Right renal cortex interstitium (tissue), 3 donors: ENCODE data around the gene RER1. TPM values are rescaled to one million over a fixed set of nuclear protein-coding genes. Genes with fewer than 3 reads are reported as not detected.
A peak's percentile ranks its signal among the peaks of the same experiment; 100 is the strongest.

Experiments
- DNase-seq, 3 donors: peaks; one replicate each; pipeline ENCODE4 v3.0.0-alpha.2; 2013; ENCODE audit warnings: low read depth in 3 of 3, low spot score in 2 of 3
- polyA plus RNA-seq, 3 donors: library from polyadenylated mRNA; unstranded; fragments of 120-200 nt; gene quantifications; one replicate each; pipeline ENCODE4 v1.2.1, GENCODE V29; 2013; ENCODE audit not compliant: insufficient read length in 3 of 3

Gene RER1, protein sequence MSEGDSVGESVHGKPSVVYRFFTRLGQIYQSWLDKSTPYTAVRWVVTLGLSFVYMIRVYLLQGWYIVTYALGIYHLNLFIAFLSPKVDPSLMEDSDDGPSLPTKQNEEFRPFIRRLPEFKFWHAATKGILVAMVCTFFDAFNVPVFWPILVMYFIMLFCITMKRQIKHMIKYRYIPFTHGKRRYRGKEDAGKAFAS
- 100 to 1,000 TPM; 125 to 132 (median 127) TPM for polyA plus RNA-seq

GRCh38 chr1:2391041-2391930 lies at the start of gene RER1, which contains the start of gene MORN1:
TSS of gene RER1 (plus strand) at chr1:2391841. CDS start at chr1:2395791, 3,950 bp downstream.
TSS of gene MORN1 (minus strand) at chr1:2391554. CDS start at chr1:2391533, 21 bp downstream.
- DNase-seq, result peak; percentile 96 to 97 (median 96)

DNA sequence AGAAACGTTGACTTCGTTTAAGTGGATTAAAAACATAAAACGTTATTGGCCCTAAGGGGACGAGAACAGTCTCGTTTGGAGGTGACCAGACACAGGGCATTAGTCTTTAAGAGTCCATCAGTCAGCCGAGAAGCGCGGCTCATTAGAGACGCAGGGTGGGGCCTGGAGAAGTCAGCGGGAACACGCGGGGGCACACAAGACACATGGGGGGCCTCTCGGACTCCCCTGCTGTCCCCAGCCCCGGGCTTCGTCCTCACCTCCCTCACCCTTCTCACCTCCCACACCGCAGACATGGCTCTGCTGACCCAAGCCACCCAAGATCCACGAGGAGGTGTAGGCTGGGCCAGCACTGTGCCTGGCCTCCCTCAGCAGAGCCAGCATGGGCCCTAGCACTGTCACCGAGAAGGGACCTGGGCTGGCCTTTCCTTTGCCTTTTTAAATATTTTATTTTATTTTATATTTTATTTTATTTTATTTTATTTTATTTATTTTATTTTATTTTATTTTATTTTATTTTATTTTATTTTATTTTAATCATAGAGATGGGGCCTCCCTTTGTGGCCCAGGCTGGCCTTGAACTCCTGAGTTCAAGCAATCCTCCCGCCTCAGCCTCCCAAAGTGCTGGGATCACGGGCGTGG lies 49.1 kb upstream of the RER1 start:
- no peak for DNase-seq

DNA sequence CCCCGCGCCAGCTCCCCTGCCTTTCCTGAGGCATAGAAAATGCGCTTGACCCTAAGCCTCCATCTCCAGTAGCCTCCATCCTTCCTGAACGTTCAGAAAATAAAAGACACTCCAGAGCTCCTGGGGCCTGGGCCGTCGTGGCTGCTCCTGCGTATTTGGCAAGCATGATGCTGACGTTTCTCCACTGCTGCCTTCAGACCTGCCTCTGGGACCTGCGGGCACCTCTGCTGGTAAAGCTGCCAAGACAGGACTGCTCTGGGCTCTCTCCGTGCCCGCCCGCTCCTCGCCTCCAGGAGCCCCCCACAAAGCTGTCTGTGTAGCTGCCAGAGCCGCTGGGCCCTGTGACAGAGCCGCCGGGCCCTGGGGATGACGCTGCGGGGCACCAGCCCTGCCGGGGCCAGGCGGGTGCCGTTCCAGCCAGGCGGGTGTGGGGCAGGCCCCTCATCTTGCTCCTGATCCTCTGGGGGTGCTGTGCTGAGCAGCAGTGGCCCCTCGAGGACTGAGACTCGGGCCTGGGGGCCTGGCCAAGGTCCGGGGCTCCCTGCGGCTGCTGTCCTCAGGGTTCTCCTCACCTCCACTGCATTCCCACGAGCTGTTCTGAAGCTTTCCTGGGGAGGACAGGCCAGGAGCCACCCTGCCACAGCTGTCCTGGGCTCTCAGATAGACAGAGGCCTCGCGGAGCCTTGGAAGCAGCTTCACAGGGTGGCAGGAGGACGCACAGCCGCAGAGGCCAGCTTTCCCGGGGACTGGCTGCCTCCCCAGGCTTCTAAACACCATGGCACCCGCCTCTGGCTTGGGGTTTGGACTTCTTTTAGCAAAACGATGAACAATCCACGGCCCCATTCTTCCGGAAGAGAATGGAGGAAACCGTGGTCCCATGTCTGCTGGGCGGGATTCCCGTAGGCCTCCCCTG lies 48.4 kb upstream of the RER1 start:
- DNase-seq, result no peak

DNA sequence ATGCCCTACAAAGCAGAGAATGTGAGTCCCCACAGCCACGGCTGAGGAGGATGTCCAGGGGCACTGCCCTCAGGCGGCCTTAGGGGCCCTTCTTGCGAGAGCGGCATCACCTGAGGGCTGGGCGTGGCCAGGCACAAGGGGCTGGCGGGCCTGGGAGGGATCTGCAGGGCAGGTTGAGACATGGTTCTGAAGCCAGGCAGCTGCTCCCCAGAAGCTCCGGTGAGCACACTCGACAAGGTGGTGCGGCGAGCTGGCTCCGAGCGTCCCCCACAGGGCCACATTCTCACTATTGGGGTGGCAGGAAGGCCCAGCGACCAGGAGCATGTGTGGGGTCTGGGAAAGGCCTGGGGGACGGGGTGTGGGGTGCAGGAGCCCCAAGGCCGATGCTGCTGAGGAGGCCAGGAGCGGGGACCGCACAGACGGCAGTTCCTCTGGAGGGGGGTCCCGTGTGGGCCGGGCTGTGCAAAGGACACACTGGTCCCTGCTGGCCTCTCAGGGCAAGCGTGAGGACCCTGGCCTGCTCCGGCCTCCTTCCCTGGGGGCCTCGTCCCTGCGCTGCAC lies 47.4 kb upstream of the RER1 start:
- no peak for DNase-seq

- DNase-seq, result no peak
Observed at GRCh38 chr1:2344744-2345296, 46.8 kb upstream of the RER1 start.

- DNase-seq, result no peak
Observed at GRCh38 chr1:2345297-2346075, 46.2 kb upstream of the RER1 start.

GRCh38 chr1:2346691-2347408 lies 44.8 kb upstream of the RER1 start:
- DNase-seq, result no peak

- DNase-seq, result no peak
Observed at GRCh38 chr1:2347409-2347785, 44.2 kb upstream of the RER1 start.

- no peak for DNase-seq
Observed at GRCh38 chr1:2347896-2348295, 43.7 kb upstream of the RER1 start.

DNA sequence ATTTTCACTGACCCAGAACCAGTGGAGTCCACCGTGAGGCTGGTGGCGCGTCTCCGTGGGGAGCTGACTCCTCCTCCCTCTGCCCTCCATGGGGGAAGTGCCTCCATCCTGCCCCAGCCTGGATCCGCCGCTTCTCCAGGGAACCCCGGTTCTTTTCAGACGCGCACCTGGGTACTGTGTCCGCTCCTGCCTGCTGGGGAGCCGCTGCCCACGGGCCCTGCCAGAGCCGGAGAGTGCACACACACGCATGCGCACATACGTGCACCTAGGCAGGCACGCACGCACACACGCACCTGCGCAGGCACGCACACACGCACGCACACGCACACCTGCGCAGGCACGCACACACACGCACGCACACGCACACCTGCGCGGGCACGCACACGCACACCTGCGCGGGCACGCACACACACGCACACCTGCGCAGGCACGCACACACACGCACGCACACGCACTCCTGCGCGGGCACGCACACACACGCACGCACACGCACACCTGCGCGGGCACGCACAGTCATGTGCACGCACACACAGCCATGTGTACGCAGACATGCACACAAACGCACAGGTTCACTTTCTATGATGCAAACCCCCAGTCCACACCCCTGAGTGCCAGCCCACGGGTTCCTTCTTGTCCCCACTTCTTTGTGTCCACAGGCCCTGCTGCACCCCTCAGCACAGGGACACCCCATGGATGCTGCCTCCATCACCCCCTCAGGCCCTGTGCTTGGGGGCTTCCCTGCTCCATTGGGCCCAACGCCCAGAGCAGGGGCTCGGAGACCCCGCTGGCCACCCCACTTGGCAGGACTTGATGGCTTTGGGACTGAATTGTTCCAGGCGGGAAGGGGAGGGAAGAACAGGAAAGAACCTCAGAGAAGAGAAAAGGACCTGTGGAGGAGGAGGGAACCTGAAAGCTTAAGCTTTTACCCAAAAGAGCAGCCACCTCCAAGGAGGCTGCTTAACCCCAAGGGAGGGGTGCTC lies 43.0 kb upstream of the RER1 start:
- DNase-seq, result no peak

DNA sequence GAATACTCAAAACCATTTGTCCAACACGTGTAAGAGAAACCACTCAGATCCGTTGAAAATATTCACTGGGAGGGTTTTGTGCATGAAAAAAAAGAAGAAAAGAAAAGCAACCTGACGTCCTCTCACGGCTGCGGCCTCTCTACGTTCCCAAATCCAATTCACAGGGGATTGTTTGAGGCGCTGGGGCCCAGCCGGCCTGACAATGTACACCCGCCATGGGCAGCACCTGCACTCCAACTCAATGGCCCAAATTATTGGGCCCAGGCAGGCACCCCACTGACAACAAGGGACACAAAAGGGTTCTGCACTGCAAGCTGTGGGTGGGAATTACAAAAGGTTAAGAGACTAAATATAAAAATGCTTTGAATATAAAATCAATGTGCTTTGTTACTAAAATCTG lies 41.8 kb upstream of the RER1 start:
- DNase-seq, result no peak

DNA sequence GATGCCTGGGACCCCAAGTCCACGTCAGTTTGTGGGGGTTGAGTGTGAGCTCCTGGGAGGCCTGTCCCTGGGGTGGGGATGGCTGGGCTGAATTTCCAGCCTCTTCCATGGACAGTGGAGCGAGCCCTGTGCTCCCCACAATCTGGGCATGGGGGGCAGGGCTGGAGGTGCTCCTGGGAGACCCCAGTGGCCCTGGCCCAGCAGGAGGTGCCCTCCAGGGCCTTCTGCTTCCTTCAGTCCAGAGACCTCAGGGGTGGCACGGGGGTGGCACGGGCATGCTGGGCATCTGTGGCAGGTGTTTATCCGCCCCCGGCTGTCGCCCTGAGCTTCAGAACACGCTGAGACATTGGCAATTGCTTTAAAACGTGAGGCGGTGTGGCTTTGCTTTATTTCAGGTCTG lies 41.1 kb upstream of the RER1 start:
- no peak for DNase-seq

GRCh38 chr1:2350911-2351655 lies 40.6 kb upstream of the RER1 start:
- DNase-seq, result no peak

- no peak for DNase-seq
Observed at GRCh38 chr1:2351723-2352122, 39.9 kb upstream of the RER1 start.

- DNase-seq, result no peak
Observed at GRCh38 chr1:2352341-2352896, 39.2 kb upstream of the RER1 start.

DNA sequence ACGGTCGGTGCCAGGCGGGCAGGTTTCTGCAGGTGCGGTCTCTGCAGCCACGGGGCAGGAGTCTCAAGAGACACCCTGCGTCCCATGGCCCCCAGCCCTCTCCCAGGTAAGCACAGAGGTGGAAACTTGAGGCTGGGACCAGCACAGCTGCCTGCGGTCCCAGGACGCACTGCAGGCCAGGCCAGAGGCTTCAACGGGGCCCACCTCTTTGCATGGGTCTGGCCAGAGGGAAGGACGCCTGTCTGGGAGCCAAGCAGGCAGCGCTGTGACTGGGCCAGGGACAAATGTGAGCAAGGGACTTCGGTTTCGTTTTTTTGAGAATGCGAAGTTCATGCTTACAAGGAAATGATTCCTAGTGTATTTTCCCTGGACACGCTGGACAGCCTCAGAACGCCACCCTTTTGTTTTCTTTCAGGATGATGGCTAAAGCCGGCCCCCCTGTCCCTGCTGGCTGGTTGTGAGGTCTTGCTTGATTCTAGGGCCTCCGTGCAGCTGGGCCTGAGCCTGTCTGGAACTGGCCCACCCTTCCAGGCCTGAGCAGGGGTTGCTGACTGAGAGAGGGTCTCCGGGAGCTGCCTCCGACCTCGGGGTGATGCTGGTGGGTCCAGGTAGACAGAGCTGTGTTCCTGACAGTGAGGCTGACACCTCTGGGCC lies 38.6 kb upstream of the RER1 start:
- no peak for DNase-seq
